HG03565 (cell line): ENCODE results near the gene ANXA11.
"Not testable (repeated sequence)": the region's sequence is repeated elsewhere in the genome, so short reads cannot be mapped to it uniquely, and the experiment has no call there.

ENCODE experiments used
- ATAC-seq: cut with Tn5 transposase; IDR thresholded peaks from one replicate; pipeline ENCODE4 v1.9.1; 2021; ENCODE audit warnings: mild to moderate bottlenecking, moderate library complexity; ENCODE audit not compliant: unreplicated experiment

Gene ANXA11

GRCh38 chr10:80148166-80148805, 57.1 kb downstream of the ANXA11 start:
- no peak for ATAC-seq

GRCh38 chr10:80146918-80147317, 58.4 kb downstream of the ANXA11 start:
- ATAC-seq = no peak

DNA sequence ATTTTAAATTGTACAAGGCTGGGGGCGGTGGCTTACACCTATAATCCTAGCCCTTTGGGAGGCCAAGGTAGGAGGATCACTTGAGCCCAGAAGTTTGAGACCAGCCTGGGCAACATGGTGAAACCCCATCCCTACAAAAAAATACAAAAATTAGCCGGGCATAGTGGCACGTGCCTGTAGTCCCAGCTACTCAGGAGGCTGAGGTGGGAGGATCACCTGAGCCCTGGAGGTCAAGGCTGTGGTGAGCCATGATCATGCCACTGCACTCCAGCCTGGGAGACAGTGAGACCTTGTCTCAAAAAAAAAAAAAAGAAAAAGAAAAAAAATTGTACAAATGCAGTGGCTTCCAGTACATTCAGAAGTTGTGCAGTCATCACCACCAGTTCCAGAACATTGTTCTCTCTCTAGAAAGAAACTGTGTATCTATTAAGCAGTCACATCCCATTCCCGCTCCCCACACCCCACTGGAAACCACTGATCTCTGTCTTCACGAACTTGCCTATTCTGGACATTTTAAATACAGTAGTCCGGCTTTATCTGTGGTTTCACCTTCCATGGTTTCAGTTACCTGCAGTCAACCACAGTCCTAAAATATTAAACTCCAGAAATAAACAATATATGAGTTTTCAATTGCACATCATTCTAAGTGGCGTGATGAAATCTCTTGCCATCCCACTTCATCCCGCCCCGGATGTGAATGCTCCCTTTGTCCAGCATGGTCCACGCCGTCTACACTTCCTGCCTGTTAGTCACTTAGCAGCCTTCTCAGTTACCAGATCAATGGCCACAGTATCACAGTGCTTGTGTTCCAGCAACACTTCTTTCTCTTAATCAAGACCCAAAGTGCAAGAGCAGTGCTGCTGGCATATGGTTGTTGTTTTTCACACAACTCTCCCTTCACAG, 59.7 kb downstream of the ANXA11 start:
- ATAC-seq = not testable (repeated sequence)

DNA sequence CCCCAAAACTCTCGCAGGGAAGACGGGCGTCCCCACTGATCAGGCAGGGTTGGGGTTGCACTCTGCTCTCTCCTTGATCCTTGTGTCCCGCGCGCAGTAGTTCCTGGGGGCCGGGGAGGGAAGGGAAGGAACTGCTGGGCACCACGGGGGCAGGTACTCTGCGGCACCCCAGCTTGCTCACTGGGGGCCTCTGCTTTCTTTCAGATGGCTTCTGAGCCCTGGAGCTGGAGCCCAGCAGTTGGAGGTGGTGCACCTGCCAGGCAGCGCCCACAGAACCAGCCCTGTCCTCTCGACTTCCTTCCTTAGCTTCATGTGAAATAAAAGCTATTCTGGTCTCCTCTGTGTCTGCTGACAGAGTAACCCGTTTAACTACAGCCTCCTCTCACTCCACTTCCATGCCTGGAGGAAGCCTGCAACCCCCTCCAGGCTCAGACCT, 60.6 kb downstream of the ANXA11 start:
- no peak for ATAC-seq

DNA sequence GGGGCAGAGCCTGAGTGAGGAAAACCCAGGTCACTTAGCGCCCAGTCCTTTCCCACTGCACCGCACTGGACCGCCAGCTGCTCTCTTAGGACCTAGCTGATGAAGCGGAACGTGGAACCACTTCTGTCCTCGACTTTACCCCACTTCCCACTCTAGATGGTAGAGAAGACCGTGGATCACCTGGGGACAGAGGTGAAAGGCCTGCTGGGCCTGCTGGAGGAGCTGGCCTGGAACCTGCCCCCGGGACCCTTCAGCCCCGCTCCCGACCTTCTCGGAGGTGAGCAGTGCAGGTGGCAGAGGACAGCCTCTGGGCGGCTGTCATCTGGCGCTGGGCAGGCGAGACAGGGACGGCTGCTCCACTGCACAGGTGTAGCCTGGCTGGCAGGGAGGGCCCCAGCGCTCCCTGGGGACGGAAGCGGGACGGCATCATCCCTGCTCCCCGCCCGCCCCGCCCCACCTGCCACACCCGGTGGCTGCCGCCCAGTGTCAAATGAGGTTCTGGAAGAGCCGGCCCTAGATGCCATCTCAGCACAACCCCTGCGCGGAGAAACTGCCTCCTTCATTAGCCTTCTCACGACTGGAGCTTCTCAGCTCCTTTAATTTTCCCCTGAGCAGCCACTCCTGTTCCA, 61.2 kb downstream of the ANXA11 start:
- ATAC-seq = no peak

- ATAC-seq = no peak
Observed at GRCh38 chr10:80141696-80142460, 63.5 kb downstream of the ANXA11 start.

DNA sequence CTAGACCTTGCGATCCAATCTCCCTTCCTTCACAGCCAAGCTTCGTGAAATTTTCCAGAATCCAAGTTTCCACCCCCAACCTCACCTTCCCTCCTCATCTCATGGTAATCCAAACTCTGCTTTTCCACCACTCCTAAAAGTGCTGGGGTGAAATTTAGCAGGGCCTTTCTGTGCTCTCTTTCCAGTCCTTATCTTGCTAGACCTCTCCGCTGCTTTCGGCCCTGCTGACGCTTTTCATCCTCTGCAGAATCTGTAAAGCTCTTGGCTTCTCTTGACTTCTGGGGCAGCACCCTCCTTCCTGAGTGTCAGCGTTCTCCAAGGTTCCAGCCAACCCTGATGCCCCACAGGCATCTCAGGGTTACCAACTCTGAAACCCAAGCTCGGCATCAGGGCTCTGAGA, 65.1 kb downstream of the ANXA11 start:
- no peak for ATAC-seq

- no peak for ATAC-seq
Observed at GRCh38 chr10:80139265-80139664, 66.1 kb downstream of the ANXA11 start.

- no peak for ATAC-seq
Observed at GRCh38 chr10:80137920-80138319, 67.4 kb downstream of the ANXA11 start.

DNA sequence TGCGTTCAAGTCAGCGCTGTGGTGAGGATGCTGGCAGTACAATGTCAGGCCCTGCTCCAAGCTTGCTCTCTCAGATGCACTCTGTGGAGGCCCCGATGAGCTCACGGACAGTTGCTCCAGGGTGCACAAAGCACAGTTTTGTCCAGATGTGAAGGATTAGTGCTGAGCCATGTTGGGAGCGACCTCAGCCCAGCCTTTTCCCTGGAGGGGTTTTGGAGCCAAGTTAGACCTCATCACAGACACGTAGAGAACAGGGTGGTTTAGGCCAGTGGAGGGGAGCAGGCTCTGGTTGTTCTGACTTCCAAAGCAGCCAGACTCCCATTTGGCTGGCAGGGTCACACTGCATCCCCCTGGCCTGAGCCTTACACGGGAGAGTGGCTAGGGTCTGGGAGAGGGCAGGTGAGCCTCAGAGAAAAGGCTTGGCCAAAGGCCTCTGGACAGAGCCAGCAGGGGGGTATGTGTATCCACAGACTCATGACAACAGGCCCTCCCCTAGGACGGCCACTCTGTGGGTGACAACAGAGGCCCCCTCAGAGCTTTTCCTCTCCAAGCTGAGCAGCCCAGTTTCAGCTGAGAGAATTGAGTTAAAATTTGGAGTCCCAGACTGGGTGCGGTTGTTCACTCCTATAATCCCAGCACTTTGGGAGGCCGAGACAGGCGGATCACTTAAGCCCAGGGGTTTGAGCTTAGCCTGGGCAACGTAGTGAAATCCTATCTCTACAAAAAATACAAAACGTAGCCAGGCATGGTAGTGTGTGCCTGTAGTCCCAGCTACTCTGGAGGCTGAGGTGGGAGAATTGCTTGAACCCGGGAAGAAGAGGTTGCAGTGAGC, 68.1 kb downstream of the ANXA11 start:
- ATAC-seq = no peak

DNA sequence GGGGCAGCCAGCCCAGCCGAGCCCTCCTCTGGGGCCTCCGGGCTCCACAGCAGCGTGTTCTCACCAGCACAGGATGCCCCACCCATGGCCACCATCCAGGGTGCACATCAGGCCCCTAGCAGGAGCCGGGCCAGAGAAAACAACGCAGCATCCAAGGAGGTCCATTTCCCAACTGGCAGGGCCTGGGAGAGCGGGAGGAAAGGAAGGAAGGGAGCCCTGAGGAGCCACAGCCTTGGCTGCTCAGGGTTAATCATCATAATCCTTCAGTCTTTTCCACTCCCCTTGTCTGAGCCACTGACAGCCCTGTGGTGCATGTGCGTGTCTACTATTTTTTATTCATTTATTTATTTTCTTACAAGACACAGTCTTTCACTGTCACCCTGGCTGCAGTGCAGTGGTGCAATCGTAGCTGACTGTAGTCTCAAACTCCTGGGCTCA, 69.2 kb downstream of the ANXA11 start:
- ATAC-seq = no peak

- not testable (repeated sequence) for ATAC-seq
Observed at GRCh38 chr10:80133687-80134086, 71.7 kb downstream of the ANXA11 start.

GRCh38 chr10:80133206-80133605, 72.1 kb downstream of the ANXA11 start:
- ATAC-seq = no peak

GRCh38 chr10:80132299-80133139, 72.8 kb downstream of the ANXA11 start, which contains the start of gene PLAC9:
PLAC9 (plus strand) TSS chr10:80132730; CDS start chr10:80132763, 33 bp downstream.
- no peak for ATAC-seq

DNA sequence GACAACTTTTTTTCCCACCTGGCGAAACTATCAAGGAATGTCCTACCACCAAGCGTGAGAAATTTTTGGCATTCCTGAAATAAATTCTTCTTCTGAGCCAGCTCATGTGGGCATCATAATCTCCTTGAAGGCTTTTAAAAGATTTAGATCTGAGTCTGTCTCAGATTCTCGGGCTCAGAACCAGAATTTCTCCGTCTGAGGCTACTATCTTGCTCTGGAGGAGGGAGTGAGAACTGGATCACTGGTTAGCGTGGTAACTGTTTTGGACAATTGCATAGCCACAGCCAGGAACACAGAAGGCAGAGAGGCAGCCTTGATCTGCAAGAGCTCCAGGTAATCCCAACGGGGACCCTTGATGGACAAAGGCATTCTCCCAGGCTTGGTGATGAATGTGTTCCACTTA, 73.8 kb downstream of the ANXA11 start:
- no peak for ATAC-seq

GRCh38 chr10:80126876-80127275, 78.5 kb downstream of the ANXA11 start:
- ATAC-seq = no peak

DNA sequence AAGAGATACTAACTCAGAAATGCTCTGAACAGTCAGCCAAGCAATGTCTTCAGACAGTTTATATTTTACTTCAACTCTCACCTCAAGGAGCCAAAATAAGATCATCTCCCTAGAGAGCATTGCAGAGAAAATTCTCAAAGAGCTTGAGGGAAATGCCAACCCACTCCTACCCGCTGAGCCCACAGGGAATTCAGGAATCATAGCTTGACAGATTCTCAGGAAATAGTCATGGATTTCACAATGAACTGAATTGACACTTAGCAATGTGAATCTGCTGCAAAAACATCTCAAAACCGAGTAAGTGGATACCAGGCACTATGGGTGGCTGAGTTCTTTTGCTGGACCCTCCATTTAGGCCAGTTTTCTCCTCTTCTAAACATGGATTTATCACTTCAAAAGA, 82.6 kb downstream of the ANXA11 start:
- no peak for ATAC-seq

DNA sequence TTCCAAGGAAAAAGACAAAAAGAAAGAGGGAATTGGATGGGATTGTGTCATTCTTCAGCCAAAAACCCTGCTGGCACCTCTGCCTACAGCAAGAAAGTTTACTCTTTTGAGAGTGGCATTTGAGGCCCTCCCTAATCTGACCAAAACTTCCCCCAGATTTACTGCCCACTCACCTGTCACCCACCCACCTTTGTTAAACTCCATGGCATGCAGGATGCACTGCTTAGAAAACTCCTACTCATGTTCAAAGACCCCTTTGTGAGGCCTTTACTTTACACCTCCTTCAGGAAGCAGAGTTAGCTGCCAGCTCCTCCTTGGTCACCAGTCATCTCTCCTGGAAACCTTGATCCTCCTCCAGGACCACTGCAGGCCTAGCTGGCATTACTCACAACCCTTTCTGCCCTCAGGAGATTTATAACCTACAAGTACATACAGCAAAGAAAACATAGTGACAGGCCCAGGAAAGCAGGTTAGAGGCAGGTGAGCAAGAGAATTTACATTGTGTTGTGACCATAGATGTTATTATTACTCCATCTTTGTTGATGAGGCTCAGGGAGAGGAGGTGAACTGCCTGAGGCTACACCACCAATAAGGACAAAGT, 83.1 kb downstream of the ANXA11 start:
- ATAC-seq = no peak

DNA sequence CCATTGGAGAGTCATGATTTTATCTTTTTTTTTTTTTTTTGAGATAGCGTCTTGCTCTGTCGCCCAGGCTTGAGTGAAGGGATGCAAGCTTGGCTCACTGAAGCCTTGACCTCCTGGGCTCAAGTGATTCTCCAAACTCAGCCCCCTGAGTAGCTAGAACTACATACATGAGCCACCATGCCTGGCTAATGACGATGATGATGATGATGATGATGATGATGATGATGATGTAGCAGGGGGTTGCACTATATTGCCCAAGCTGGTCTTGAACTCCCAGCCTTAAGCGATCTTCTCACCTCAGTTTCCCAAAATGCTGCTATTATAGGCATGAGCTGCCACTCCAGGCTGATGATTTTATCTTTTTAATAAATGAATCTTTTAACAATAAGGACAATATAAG, 86.7 kb downstream of the ANXA11 start:
- ATAC-seq = no peak
